Measurements from ENCODE around the gene AGO1.
"Not testable (repeated sequence)": the region's sequence is repeated elsewhere in the genome, so short reads cannot be mapped to it uniquely, and the experiment has no call there.

AGO1 gene

GRCh38 chr1:35874115-35874514 is 8.9 kb upstream of the AGO1 start:
- not testable (repeated sequence) for H3K4ac ChIP-seq (ENCODE audit: low read depth in 1 of 2, low read length in 2 of 2); H2BK15ac ChIP-seq (ENCODE audit: low read depth, poor library complexity, severe bottlenecking); H3K9me3 ChIP-seq (ENCODE audit: control insufficient read depth, low read length); DNase-seq; H4K8ac ChIP-seq (ENCODE audit: low read length); H3K4me3 ChIP-seq (ENCODE audit: insufficient read depth in 1 of 2, low read depth in 1 of 2, low read length in 2 of 2); H3K14ac ChIP-seq (ENCODE audit: low read length in 2 of 2); H3K23ac ChIP-seq (ENCODE audit: low read length in 2 of 2); H3K4me1 ChIP-seq (ENCODE audit: control insufficient read depth, insufficient read depth, low read depth, low read length); H3K36me3 ChIP-seq (ENCODE audit: control insufficient read depth in 1 of 2, insufficient read depth in 2 of 2, low read depth in 1 of 2, low read length in 2 of 2); H3K9ac ChIP-seq (ENCODE audit: low read length); H2AK5ac ChIP-seq (ENCODE audit: low read length, severe bottlenecking); H3K79me1 ChIP-seq (replicated peaks; ENCODE audit: low read length, poor library complexity, severe bottlenecking); H3K27me3 ChIP-seq (ENCODE audit: control insufficient read depth in 1 of 2, insufficient read depth in 1 of 2, low read length in 2 of 2); H2BK12ac ChIP-seq (ENCODE audit: low read length in 2 of 2); H2BK5ac ChIP-seq (ENCODE audit: low read depth, low read length, poor library complexity, severe bottlenecking); H3K27ac ChIP-seq (ENCODE audit: low read length, poor library complexity, severe bottlenecking); H3K18ac ChIP-seq (ENCODE audit: low read depth in 1 of 2, low read length in 2 of 2); H2BK120ac ChIP-seq (ENCODE audit: low read depth, low read length); H3K4me2 ChIP-seq (ENCODE audit: low read length, poor library complexity, severe bottlenecking); H2AFZ ChIP-seq (ENCODE audit: low read depth, low read length); H4K91ac ChIP-seq (ENCODE audit: low read length)
- WGBS = 93% methylated on average over 4 of the region's 4 CpGs

- H3K9me3 ChIP-seq (ENCODE audit: control insufficient read depth, low read length) = no peaks in the 10 kb centered on the region
- peak; percentile 42 for DNase-seq
- H3K79me1 ChIP-seq (replicated peaks; ENCODE audit: low read length, poor library complexity, severe bottlenecking) = no peaks in the 10 kb centered on the region
- no peak overlapping the region for H2AFZ ChIP-seq (ENCODE audit: low read depth, low read length)
- no peak overlapping the region for H2AK5ac ChIP-seq (ENCODE audit: low read length, severe bottlenecking)
- H4K8ac ChIP-seq (ENCODE audit: low read length) = no peak overlapping the region
- no peak overlapping the region for H2BK12ac ChIP-seq (ENCODE audit: low read length in 2 of 2)
- H3K4me2 ChIP-seq (ENCODE audit: low read length, poor library complexity, severe bottlenecking) = no peak overlapping the region
- no peak overlapping the region for H2BK5ac ChIP-seq (ENCODE audit: low read depth, low read length, poor library complexity, severe bottlenecking)
- H2BK15ac ChIP-seq (ENCODE audit: low read depth, poor library complexity, severe bottlenecking) = no peak overlapping the region
- no peak overlapping the region for H2BK120ac ChIP-seq (ENCODE audit: low read depth, low read length)
- H3K23ac ChIP-seq (ENCODE audit: low read length in 2 of 2) = no peak overlapping the region
- H3K14ac ChIP-seq (ENCODE audit: low read length in 2 of 2) = no peak overlapping the region
- no peak overlapping the region for H3K27ac ChIP-seq (ENCODE audit: low read length, poor library complexity, severe bottlenecking)
- H3K4me3 ChIP-seq (ENCODE audit: insufficient read depth in 1 of 2, low read depth in 1 of 2, low read length in 2 of 2) = no peak overlapping the region
- 23% methylated on average over 5 of the region's 5 CpGs for WGBS
- H3K9ac ChIP-seq (ENCODE audit: low read length) = no peak overlapping the region
- H3K4me1 ChIP-seq (ENCODE audit: control insufficient read depth, insufficient read depth, low read depth, low read length) = no peaks in the 10 kb centered on the region
- no peaks in the 10 kb centered on the region for H3K36me3 ChIP-seq (ENCODE audit: control insufficient read depth in 1 of 2, insufficient read depth in 2 of 2, low read depth in 1 of 2, low read length in 2 of 2)
- H3K27me3 ChIP-seq (ENCODE audit: control insufficient read depth in 1 of 2, insufficient read depth in 1 of 2, low read length in 2 of 2) = peaks cover 0 to 7% of the 10 kb centered on the region in 2 experiments
- no peak overlapping the region for H4K91ac ChIP-seq (ENCODE audit: low read length)
- no peak overlapping the region for H3K4ac ChIP-seq (ENCODE audit: low read depth in 1 of 2, low read length in 2 of 2)
- no peak overlapping the region for H3K18ac ChIP-seq (ENCODE audit: low read depth in 1 of 2, low read length in 2 of 2)
Measured at GRCh38 chr1:35876988-35877387, 6.0 kb upstream of the AGO1 start.

GRCh38 chr1:35881850-35882273 is 1.1 kb upstream of the AGO1 start:
- no peak overlapping the region for H3K4me2 ChIP-seq (ENCODE audit: low read length, poor library complexity, severe bottlenecking)
- no peak overlapping the region for H2AK5ac ChIP-seq (ENCODE audit: low read length, severe bottlenecking)
- 77% methylated on average over 4 of the region's 4 CpGs for WGBS

GRCh38 chr1:35882586-35882944 is 444 bp upstream of the AGO1 start:
- peaks cover 19% of the 10 kb centered on the region for H3K4me1 ChIP-seq (ENCODE audit: control insufficient read depth, insufficient read depth, low read depth, low read length)
- no peak overlapping the region for H2BK12ac ChIP-seq (ENCODE audit: low read length in 2 of 2)
- H3K4ac ChIP-seq (ENCODE audit: low read depth in 1 of 2, low read length in 2 of 2) = no peak overlapping the region
- H3K23ac ChIP-seq (ENCODE audit: low read length in 2 of 2) = no peak overlapping the region
- peak overlapping the region; percentile 32 for H2AFZ ChIP-seq (ENCODE audit: low read depth, low read length)
- H2BK15ac ChIP-seq (ENCODE audit: low read depth, poor library complexity, severe bottlenecking) = peak overlapping the region; percentile 60
- WGBS = 80% methylated on average over 11 of the region's 16 CpGs
- no peak overlapping the region for H2BK120ac ChIP-seq (ENCODE audit: low read depth, low read length)
- H3K4me3 ChIP-seq (ENCODE audit: insufficient read depth in 1 of 2, low read depth in 1 of 2, low read length in 2 of 2) = peak overlapping the region; percentile 91 to 99
- H3K27ac ChIP-seq (ENCODE audit: low read length, poor library complexity, severe bottlenecking) = no peak overlapping the region
- H3K9me3 ChIP-seq (ENCODE audit: control insufficient read depth, low read length) = no peaks in the 10 kb centered on the region
- no peak for DNase-seq
- peaks cover 22% of the 10 kb centered on the region for H3K79me1 ChIP-seq (replicated peaks; ENCODE audit: low read length, poor library complexity, severe bottlenecking)
- H4K91ac ChIP-seq (ENCODE audit: low read length) = no peak overlapping the region
- no peak overlapping the region for H2AK5ac ChIP-seq (ENCODE audit: low read length, severe bottlenecking)
- no peaks in the 10 kb centered on the region for H3K36me3 ChIP-seq (ENCODE audit: control insufficient read depth in 1 of 2, insufficient read depth in 2 of 2, low read depth in 1 of 2, low read length in 2 of 2)
- H3K18ac ChIP-seq (ENCODE audit: low read depth in 1 of 2, low read length in 2 of 2) = no peak overlapping the region
- H3K9ac ChIP-seq (ENCODE audit: low read length) = peak overlapping the region; percentile 57
- H3K4me2 ChIP-seq (ENCODE audit: low read length, poor library complexity, severe bottlenecking) = peak overlapping the region; percentile 69
- no peak overlapping the region for H3K14ac ChIP-seq (ENCODE audit: low read length in 2 of 2)
- peak overlapping the region; percentile 42 for H4K8ac ChIP-seq (ENCODE audit: low read length)
- peaks cover 0 to 7% of the 10 kb centered on the region in 2 experiments for H3K27me3 ChIP-seq (ENCODE audit: control insufficient read depth in 1 of 2, insufficient read depth in 1 of 2, low read length in 2 of 2)
- H2BK5ac ChIP-seq (ENCODE audit: low read depth, low read length, poor library complexity, severe bottlenecking) = no peak overlapping the region

More at GRCh38 chr1:35881850-35882273, 1.1 kb upstream of the AGO1 start:
- Histone ChIP-seq H2BK5ac (ENCODE audit: low read depth, low read length, poor library complexity, severe bottlenecking) (no peak overlapping the region), H3K27me3 (ENCODE audit: control insufficient read depth in 1 of 2, insufficient read depth in 1 of 2, low read length in 2 of 2) (peaks cover 0 to 7% of the 10 kb centered on the region in 2 experiments), H2BK120ac (ENCODE audit: low read depth, low read length) (no peak overlapping the region), H3K9ac (ENCODE audit: low read length) (no peak overlapping the region), H3K4me3 (ENCODE audit: insufficient read depth in 1 of 2, low read depth in 1 of 2, low read length in 2 of 2) (no peak overlapping the region), H4K91ac (ENCODE audit: low read length) (no peak overlapping the region), H2AFZ (ENCODE audit: low read depth, low read length) (no peak overlapping the region), H3K14ac (ENCODE audit: low read length in 2 of 2) (no peak overlapping the region), H3K23ac (ENCODE audit: low read length in 2 of 2) (no peak overlapping the region), H4K8ac (ENCODE audit: low read length) (no peak overlapping the region), H2BK12ac (ENCODE audit: low read length in 2 of 2) (no peak overlapping the region), H2BK15ac (ENCODE audit: low read depth, poor library complexity, severe bottlenecking) (no peak overlapping the region), H3K27ac (ENCODE audit: low read length, poor library complexity, severe bottlenecking) (no peak overlapping the region), H3K4ac (ENCODE audit: low read depth in 1 of 2, low read length in 2 of 2) (no peak overlapping the region), H3K36me3 (ENCODE audit: control insufficient read depth in 1 of 2, insufficient read depth in 2 of 2, low read depth in 1 of 2, low read length in 2 of 2) (no peaks in the 10 kb centered on the region), H3K4me1 (ENCODE audit: control insufficient read depth, insufficient read depth, low read depth, low read length) (peaks cover 17% of the 10 kb centered on the region), H3K9me3 (ENCODE audit: control insufficient read depth, low read length) (no peaks in the 10 kb centered on the region), H3K79me1 (replicated peaks; ENCODE audit: low read length, poor library complexity, severe bottlenecking) (peaks cover 19% of the 10 kb centered on the region), H3K18ac (ENCODE audit: low read depth in 1 of 2, low read length in 2 of 2) (no peak overlapping the region)
- DNase-seq = no peak

Data from mesenchymal stem cell (in vitro differentiated cells and primary cell).